ENCODE results near the gene MIP.
"Not testable (repeated sequence)": the region's sequence is repeated elsewhere in the genome, so short reads cannot be mapped to it uniquely, and the experiment has no call there.

The MIP gene

DNA sequence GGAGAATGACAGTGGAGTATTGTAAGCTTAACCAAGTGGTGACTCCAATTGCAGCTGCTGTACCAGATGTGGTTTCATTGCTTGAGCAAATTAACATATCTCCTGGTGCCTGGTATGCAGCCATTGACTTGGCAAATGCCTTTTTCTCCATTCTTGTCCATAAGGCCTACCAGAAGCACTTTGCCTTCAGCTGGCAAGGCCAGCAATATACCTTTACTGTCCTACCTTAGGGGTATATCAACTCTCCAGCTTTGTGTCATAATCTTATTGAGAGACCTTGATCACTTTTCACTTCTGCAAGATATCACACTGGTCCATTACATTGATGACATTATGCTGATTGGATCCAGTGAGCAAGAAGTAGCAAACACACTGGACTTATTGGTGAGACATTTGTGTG is 52.8 kb downstream of the MIP start:
- not testable (repeated sequence) for DNase-seq

DNA sequence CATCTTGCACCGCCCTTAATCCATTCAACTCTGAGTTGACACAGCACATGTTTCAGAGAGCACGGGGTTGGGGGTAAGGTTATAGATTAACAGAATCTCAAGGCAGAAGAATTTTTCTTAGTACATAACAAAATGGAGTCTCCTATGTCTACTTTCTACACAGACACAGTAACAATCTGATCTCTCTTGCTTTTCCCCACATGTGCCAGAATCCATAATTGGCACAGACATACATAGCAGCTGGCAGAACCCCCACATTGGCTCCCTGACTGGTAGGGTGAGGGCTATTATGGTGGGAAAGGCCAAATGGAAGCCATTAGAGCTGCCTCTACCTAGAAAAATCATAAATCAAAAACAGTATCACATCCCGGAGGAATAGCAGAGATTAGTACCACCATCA is 53.3 kb downstream of the MIP start:
- not testable (repeated sequence) for DNase-seq

All from OCI-M1 (cell line).